ENCODE measurements around the gene NRXN3. TPM values are rescaled to one million over a fixed set of nuclear protein-coding genes. Genes with fewer than 3 reads are reported as not detected.

The NRXN3 gene
- total RNA-seq, 1 experiment from 2014 or later: not detected

DNA sequence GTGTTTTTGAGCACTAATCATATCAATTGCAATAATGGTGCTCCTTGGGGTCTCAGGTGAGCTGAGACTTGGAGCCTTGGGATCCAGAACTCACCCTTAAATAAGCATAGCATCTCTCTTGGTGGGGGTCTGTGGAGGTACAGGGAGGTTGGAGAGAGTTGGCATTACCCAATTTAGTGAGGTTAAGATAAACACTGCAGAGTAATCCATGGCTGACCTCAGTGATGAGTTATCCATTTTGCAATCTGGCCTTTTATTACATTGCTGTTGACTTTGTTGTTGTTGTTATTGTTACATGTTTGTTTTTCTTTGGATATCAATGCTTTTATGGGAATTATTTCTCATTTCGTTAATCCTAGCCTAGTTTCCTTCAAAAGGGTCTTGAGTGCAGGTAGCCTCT is 373.3 kb downstream of the NRXN3 start:
- Mint-ChIP-seq H3K4me1 (ENCODE audit: low read depth, unreplicated experiment) (no peaks in the 10 kb centered on the region), H3K4me3 (ENCODE audit: low read depth, unreplicated experiment) (no peak overlapping the region), H3K9me3 (ENCODE audit: low read depth, unreplicated experiment) (peaks cover 7% of the 10 kb centered on the region), H3K27ac (ENCODE audit: unreplicated experiment) (no peak overlapping the region), H3K27me3 (ENCODE audit: unreplicated experiment) (no peaks in the 10 kb centered on the region), H3K36me3 (ENCODE audit: insufficient read depth, unreplicated experiment) (no peaks in the 10 kb centered on the region)
- CTCF ChIA-PET: no interaction called here
- no peak for DNase-seq
- TF ChIP-seq, protein P1, sequence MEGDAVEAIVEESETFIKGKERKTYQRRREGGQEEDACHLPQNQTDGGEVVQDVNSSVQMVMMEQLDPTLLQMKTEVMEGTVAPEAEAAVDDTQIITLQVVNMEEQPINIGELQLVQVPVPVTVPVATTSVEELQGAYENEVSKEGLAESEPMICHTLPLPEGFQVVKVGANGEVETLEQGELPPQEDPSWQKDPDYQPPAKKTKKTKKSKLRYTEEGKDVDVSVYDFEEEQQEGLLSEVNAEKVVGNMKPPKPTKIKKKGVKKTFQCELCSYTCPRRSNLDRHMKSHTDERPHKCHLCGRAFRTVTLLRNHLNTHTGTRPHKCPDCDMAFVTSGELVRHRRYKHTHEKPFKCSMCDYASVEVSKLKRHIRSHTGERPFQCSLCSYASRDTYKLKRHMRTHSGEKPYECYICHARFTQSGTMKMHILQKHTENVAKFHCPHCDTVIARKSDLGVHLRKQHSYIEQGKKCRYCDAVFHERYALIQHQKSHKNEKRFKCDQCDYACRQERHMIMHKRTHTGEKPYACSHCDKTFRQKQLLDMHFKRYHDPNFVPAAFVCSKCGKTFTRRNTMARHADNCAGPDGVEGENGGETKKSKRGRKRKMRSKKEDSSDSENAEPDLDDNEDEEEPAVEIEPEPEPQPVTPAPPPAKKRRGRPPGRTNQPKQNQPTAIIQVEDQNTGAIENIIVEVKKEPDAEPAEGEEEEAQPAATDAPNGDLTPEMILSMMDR (IDR thresholded peaks at IDR 0.05; ENCODE audit: unreplicated experiment): no peak
- intact Hi-C loops (cut with micrococcal nuclease; ENCODE audit: unreplicated experiment): no loop called here
- no TSS peak for BruUV-seq (replicated peaks)

DNA sequence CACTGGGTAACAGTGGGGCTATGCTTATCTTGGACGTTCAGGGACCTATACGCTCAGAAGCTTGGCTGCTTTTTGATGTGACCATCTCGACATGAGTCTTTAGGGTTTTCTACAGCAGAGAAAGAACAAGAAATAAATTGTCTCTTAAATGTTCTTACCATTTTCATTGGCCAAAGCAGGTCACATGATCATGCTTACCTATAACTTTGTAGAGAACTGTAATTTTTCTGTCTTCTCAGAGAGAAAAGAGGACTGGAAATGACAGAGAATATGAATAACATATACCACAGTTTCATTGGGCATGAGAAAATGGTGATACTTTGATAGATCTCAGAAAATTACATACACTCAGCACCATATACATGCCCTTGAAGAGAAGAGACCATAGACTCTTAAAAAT is 390.9 kb downstream of the NRXN3 start:
- H3K9me3 Mint-ChIP-seq (ENCODE audit: low read depth, unreplicated experiment): no peaks in the 10 kb centered on the region
- no peaks in the 10 kb centered on the region for H3K36me3 Mint-ChIP-seq (ENCODE audit: insufficient read depth, unreplicated experiment)
- intact Hi-C loops (cut with micrococcal nuclease; ENCODE audit: unreplicated experiment): no loop called here
- TF ChIP-seq, protein P1 (IDR thresholded peaks at IDR 0.05; ENCODE audit: unreplicated experiment): no peak
- BruUV-seq (replicated peaks): no TSS peak
- no peak for DNase-seq
- H3K4me1 Mint-ChIP-seq (ENCODE audit: low read depth, unreplicated experiment): no peaks in the 10 kb centered on the region
- CTCF ChIA-PET: no interaction called here
- no peak overlapping the region for H3K4me3 Mint-ChIP-seq (ENCODE audit: low read depth, unreplicated experiment)
- no peak overlapping the region for H3K27ac Mint-ChIP-seq (ENCODE audit: unreplicated experiment)
- H3K27me3 Mint-ChIP-seq (ENCODE audit: unreplicated experiment): peaks cover 31% of the 10 kb centered on the region

DNA sequence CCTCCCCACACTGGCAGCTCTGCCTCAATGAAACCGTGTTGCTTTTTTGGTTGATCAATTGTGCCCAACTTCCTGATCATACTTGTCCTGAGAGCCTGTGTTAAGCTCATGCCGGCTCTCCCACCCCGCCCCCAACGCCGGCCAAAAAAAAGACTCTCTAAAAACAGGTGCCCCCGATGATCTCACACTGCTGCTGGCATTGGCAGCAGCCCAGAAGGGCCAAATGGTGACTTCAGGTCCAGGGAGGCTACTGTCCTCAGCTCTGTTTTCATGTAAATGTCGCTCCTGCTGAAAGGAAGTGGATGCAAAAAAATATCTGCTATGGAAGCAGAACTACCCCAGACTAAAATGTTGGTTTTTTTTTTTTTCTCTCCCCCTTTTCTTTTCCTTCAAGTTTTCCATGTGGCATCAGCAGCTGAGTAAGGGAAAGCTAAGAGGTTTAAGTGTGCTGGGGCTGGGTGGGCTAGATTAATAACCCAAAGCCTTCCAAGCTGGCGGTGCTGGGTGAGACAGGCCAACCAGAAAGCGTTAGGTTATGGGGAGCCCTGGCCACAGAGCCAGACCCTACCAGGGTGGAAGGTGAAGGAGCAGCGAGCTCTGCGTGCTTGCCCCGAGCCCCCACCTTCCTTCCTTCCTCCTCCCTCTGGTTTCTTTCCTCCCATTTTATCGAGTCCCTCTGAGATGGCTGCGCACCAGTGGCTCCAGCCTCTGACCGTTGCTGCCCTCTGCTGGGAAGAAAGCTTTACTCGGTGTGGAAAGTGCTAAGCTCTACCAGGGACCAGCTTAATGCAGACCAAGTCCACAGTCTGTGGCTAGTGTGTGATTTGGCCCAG is 396.1 kb downstream of the NRXN3 start:
- H3K4me1 Mint-ChIP-seq (ENCODE audit: low read depth, unreplicated experiment): no peaks in the 10 kb centered on the region
- TF ChIP-seq, protein P1 (IDR thresholded peaks at IDR 0.05; ENCODE audit: unreplicated experiment): peak; percentile 57
- peak; percentile 80 for DNase-seq
- H3K4me3 Mint-ChIP-seq (ENCODE audit: low read depth, unreplicated experiment): no peak overlapping the region
- H3K27me3 Mint-ChIP-seq (ENCODE audit: unreplicated experiment): peaks cover 33% of the 10 kb centered on the region
- intact Hi-C loops (cut with micrococcal nuclease; ENCODE audit: unreplicated experiment): loop anchor here (1.0 to 5.0 kb wide), 3 partner anchors 119 to 544 kb away; no protein-coding TSS in a partner anchor
- no peak overlapping the region for H3K27ac Mint-ChIP-seq (ENCODE audit: unreplicated experiment)
- no peaks in the 10 kb centered on the region for H3K9me3 Mint-ChIP-seq (ENCODE audit: low read depth, unreplicated experiment)
- CTCF ChIA-PET: interaction anchor here (0.5 to 1.5 kb wide), 16 partner anchors 10 to 1279 kb away, joined by 3 to 14 read pairs (median 4); no protein-coding TSS in a partner anchor
- no peaks in the 10 kb centered on the region for H3K36me3 Mint-ChIP-seq (ENCODE audit: insufficient read depth, unreplicated experiment)
- BruUV-seq (replicated peaks): no TSS peak

DNA sequence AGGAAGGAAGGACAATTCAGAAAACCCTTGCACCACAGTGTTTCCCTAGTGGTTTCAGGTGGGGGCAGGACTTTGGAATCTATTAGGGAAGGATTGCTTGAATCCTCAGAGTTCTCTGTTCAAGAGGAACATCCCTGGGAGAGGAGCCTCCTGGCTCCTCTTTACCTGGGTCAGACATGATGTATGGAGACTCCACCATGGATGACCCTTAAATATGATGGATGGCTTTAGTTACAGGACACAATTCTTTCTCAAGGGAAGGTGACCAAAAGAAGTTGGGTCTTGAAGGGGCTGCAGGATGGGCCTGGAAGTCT is 396.6 kb downstream of the NRXN3 start:
- H3K4me1 Mint-ChIP-seq (ENCODE audit: low read depth, unreplicated experiment): no peaks in the 10 kb centered on the region
- no peak overlapping the region for H3K4me3 Mint-ChIP-seq (ENCODE audit: low read depth, unreplicated experiment)
- no peaks in the 10 kb centered on the region for H3K9me3 Mint-ChIP-seq (ENCODE audit: low read depth, unreplicated experiment)
- H3K36me3 Mint-ChIP-seq (ENCODE audit: insufficient read depth, unreplicated experiment): no peaks in the 10 kb centered on the region
- peaks cover 33% of the 10 kb centered on the region for H3K27me3 Mint-ChIP-seq (ENCODE audit: unreplicated experiment)
- BruUV-seq (replicated peaks): no TSS peak
- CTCF ChIA-PET: interaction anchor here (0.5 to 1.5 kb wide), 15 partner anchors 9 to 1280 kb away, joined by 3 to 14 read pairs (median 4); no protein-coding TSS in a partner anchor
- no peak for DNase-seq
- H3K27ac Mint-ChIP-seq (ENCODE audit: unreplicated experiment): no peak overlapping the region
- intact Hi-C loops (cut with micrococcal nuclease; ENCODE audit: unreplicated experiment): loop anchor here (1.0 to 5.0 kb wide), 3 partner anchors 120 to 545 kb away; no protein-coding TSS in a partner anchor
- TF ChIP-seq, protein P1 (IDR thresholded peaks at IDR 0.05; ENCODE audit: unreplicated experiment): peak; percentile 16
